Progenitor cell of endocrine pancreas (in vitro differentiated cells): ENCODE measurements around the gene MACROD2. TPM values are rescaled to one million over a fixed set of nuclear protein-coding genes. Genes with fewer than 3 reads are reported as not detected.

Experiments used
- DNase-seq: peaks from one replicate; pipeline ENCODE4 v3.0.0; 2021; ENCODE audit warnings: low spot score; ENCODE audit not compliant: unreplicated experiment
- H3K27ac Mint-ChIP-seq: 2 replicates; pipeline ENCODE4 v1.8.0; 2021; ENCODE audit warnings: mild to moderate bottlenecking, moderate library complexity, mixed read lengths
- H3K27me3 Mint-ChIP-seq: 2 replicates; pipeline ENCODE4 v1.8.0; 2021; ENCODE audit warnings: mixed read lengths
- H3K36me3 Mint-ChIP-seq: 2 replicates; pipeline ENCODE4 v1.8.0; 2022; ENCODE audit warnings: mixed read lengths; ENCODE audit not compliant: insufficient read depth
- H3K4me1 Mint-ChIP-seq: 2 replicates; pipeline ENCODE4 v1.8.0; 2021; ENCODE audit warnings: low read depth, mixed read lengths
- H3K4me3 Mint-ChIP-seq: 2 replicates; pipeline ENCODE4 v1.8.0; 2021; ENCODE audit warnings: low read depth, mild to moderate bottlenecking, moderate library complexity, mixed read lengths
- H3K9me3 Mint-ChIP-seq: 2 replicates; pipeline ENCODE4 v1.8.0; 2021; ENCODE audit warnings: low read depth, mixed read lengths
- CTCF ChIP-seq: fragments of 200-600 bp; sonication (generic); IDR thresholded peaks from one replicate; pipeline ENCODE4 v1.5.0; 2021; ENCODE audit warnings: antibody characterized with exemption, mild to moderate bottlenecking; ENCODE audit not compliant: unreplicated experiment
- total RNA-seq: library from RNA; stranded (reverse); gene quantifications from 2 replicates; pipeline ENCODE4 v1.2.1, GENCODE V29; 2021

Gene MACROD2
- total RNA-seq, 1 donor from 2014 or later = 7.6 TPM

- Mint-ChIP-seq H3K4me3 (no peak overlapping the region), H3K4me1 (peaks cover 7% of the 10 kb centered on the region), H3K27me3 (no peaks in the 10 kb centered on the region), H3K9me3 (no peaks in the 10 kb centered on the region), H3K36me3 (no peaks in the 10 kb centered on the region), H3K27ac (no peak overlapping the region)
- DNase-seq = no peak
- no peak for TF ChIP-seq CTCF
Observed at GRCh38 chr20:16051968-16052367, 2056.7 kb downstream of the MACROD2 start.

- Mint-ChIP-seq H3K4me1 (peaks cover 7% of the 10 kb centered on the region), H3K36me3 (no peaks in the 10 kb centered on the region), H3K4me3 (no peak overlapping the region), H3K9me3 (no peaks in the 10 kb centered on the region), H3K27me3 (no peaks in the 10 kb centered on the region), H3K27ac (no peak overlapping the region)
- TF ChIP-seq CTCF = no peak
- DNase-seq = no peak
Observed at GRCh38 chr20:16052456-16052855, 2057.1 kb downstream of the MACROD2 start.

- Mint-ChIP-seq H3K4me3 (no peak overlapping the region), H3K4me1 (peaks cover 5% of the 10 kb centered on the region), H3K9me3 (no peaks in the 10 kb centered on the region), H3K27me3 (no peaks in the 10 kb centered on the region), H3K27ac (no peak overlapping the region), H3K36me3 (no peaks in the 10 kb centered on the region)
- DNase-seq = no peak
- no peak for TF ChIP-seq CTCF
Observed at GRCh38 chr20:16054985-16055384, 2059.7 kb downstream of the MACROD2 start.

- Mint-ChIP-seq H3K27ac (no peak overlapping the region), H3K4me1 (peaks cover 6% of the 10 kb centered on the region), H3K36me3 (no peaks in the 10 kb centered on the region), H3K9me3 (no peaks in the 10 kb centered on the region), H3K27me3 (no peaks in the 10 kb centered on the region), H3K4me3 (no peak overlapping the region)
- DNase-seq = no peak
- no peak for TF ChIP-seq CTCF
Observed at GRCh38 chr20:16057651-16058050, 2062.3 kb downstream of the MACROD2 start.

GRCh38 chr20:16058268-16058667, 2063.0 kb downstream of the MACROD2 start:
- H3K27ac Mint-ChIP-seq = no peak overlapping the region
- TF ChIP-seq CTCF = no peak
- no peak for DNase-seq
- H3K4me1 Mint-ChIP-seq = peaks cover 8% of the 10 kb centered on the region
- no peaks in the 10 kb centered on the region for H3K27me3 Mint-ChIP-seq
- no peaks in the 10 kb centered on the region for H3K36me3 Mint-ChIP-seq
- no peak overlapping the region for H3K4me3 Mint-ChIP-seq
- no peaks in the 10 kb centered on the region for H3K9me3 Mint-ChIP-seq
